IMR-90 (cell line): ENCODE data around the gene ZFAND6. TPM values are rescaled to one million over a fixed set of nuclear protein-coding genes. Genes with fewer than 3 reads are reported as not detected.

Experiments used
- ATAC-seq: fragments of 200-7000 bp; cut with Tn5 transposase; 2 replicates; pipeline ENCODE4 v1.9.1; 2020; ENCODE audit warnings: low read depth, mild to moderate bottlenecking, moderate library complexity
- BruUV-seq: library from RNA; stranded (reverse); fragments of 400-500 nt; replicated peaks from 2 replicates; lab custom pipeline; 2021; lab: Mats Ljungman, UMichigan
- CTCF ChIA-PET: fragments of 300-600 bp; formaldehyde crosslinking; extraction: SDS; loops from one replicate; lab custom pipeline; 2021; ENCODE audit warnings: antibody characterized with exemption; lab: Yijun Ruan, JAX
- POLR2A ChIA-PET: fragments of 300-600 bp; sonication (Branson Sonifier 250); formaldehyde crosslinking; loops from one replicate; lab custom pipeline; 2022; ENCODE audit warnings: antibody characterized with exemption; ENCODE audit not compliant: unreplicated experiment; lab: Charles Lee
- DNase-seq: peaks from one replicate; pipeline ENCODE4 v3.0.0; 2013
- H2AFZ ChIP-seq: replicated peaks from 2 replicates; pipeline ENCODE3; 2013; ENCODE audit warnings: low read length, mild to moderate bottlenecking; ENCODE audit not compliant: poor library complexity
- H2AK5ac ChIP-seq: 2 replicates; pipeline ENCODE4 v1.6.1; 2013; ENCODE audit warnings: low read depth, low read length, inconsistent platforms
- H2AK9ac ChIP-seq: replicated peaks from 2 replicates; pipeline ENCODE3; 2013; ENCODE audit warnings: mild to moderate bottlenecking, low read depth, low read length, moderate library complexity; ENCODE audit not compliant: poor library complexity
- H2BK120ac ChIP-seq: 2 replicates; pipeline ENCODE4 v1.6.1; 2013; ENCODE audit warnings: low read depth, low read length, inconsistent platforms
- H2BK15ac ChIP-seq: 3 replicates; pipeline ENCODE4 v1.6.1; 2013; ENCODE audit warnings: low read depth, low read length, inconsistent platforms
- H2BK20ac ChIP-seq: 2 replicates; pipeline ENCODE4 v1.6.1; 2013; ENCODE audit warnings: low read depth, mild to moderate bottlenecking, inconsistent platforms, low read length, moderate library complexity
- H2BK5ac ChIP-seq: 2 replicates; pipeline ENCODE4 v1.6.1; 2013; ENCODE audit warnings: mild to moderate bottlenecking, low read depth, low read length, inconsistent platforms; ENCODE audit not compliant: poor library complexity, severe bottlenecking
- H3K14ac ChIP-seq: replicated peaks from 2 replicates; pipeline ENCODE4 v1.6.1; 2013; ENCODE audit warnings: low read depth, low read length, inconsistent platforms
- H3K18ac ChIP-seq: 2 replicates; pipeline ENCODE4 v1.6.1; 2013; ENCODE audit warnings: low read depth, low read length, control low read depth
- H3K23ac ChIP-seq: 2 replicates; pipeline ENCODE4 v1.6.1; 2013; ENCODE audit warnings: low read depth, low read length, inconsistent platforms
- H3K27ac ChIP-seq: 2 replicates; pipeline ENCODE4 v1.5.1; 2013; ENCODE audit warnings: mild to moderate bottlenecking, control low read depth, low read length; ENCODE audit not compliant: insufficient read depth
- H3K27me3 ChIP-seq: 2 replicates; pipeline ENCODE4 v1.6.1; 2013; ENCODE audit warnings: low read length; ENCODE audit not compliant: control insufficient read depth, insufficient read depth
- H3K36me3 ChIP-seq: 2 replicates; pipeline ENCODE4 v1.6.1; 2013; ENCODE audit warnings: low read length, mixed read lengths; ENCODE audit not compliant: control insufficient read depth, insufficient read depth
- H3K4ac ChIP-seq: 2 replicates; pipeline ENCODE4 v1.6.1; 2013; ENCODE audit warnings: low read depth, low read length, inconsistent platforms
- H3K4me1 ChIP-seq: 2 replicates; pipeline ENCODE4 v1.6.1; 2013; ENCODE audit warnings: low read length, mixed read lengths; ENCODE audit not compliant: control insufficient read depth, insufficient read depth
- H3K4me2 ChIP-seq: 2 replicates; pipeline ENCODE4 v1.6.1; 2013; ENCODE audit warnings: low read depth, mild to moderate bottlenecking, control low read depth, low read length, moderate library complexity
- H3K4me3 ChIP-seq: 2 replicates; pipeline ENCODE4 v1.5.1; 2013; ENCODE audit warnings: low read depth, mild to moderate bottlenecking, control low read depth, low read length, moderate library complexity; ENCODE audit not compliant: insufficient read depth
- H3K56ac ChIP-seq: 2 replicates; pipeline ENCODE4 v1.6.1; 2013; ENCODE audit warnings: low read length, inconsistent platforms; ENCODE audit not compliant: insufficient read depth; ENCODE audit errors: extremely low read depth
- H3K79me1 ChIP-seq, 2 experiments: 2 replicates each; pipeline ENCODE4 v1.6.1; 2013; ENCODE audit warnings: low read length in 2 of 2, inconsistent platforms in 1 of 2, low read depth in 1 of 2
- H3K9ac ChIP-seq: 2 replicates; pipeline ENCODE4 v1.6.1; 2013; ENCODE audit warnings: low read depth, low read length, control low read depth
- H3K9me1 ChIP-seq: 2 replicates; pipeline ENCODE4 v1.6.1; 2013; ENCODE audit warnings: low read length, inconsistent platforms; ENCODE audit not compliant: insufficient read depth
- H3K9me3 ChIP-seq: 2 replicates; pipeline ENCODE4 v1.6.1; 2013; ENCODE audit warnings: low read length; ENCODE audit not compliant: control insufficient read depth, insufficient read depth
- H4K20me1 ChIP-seq: 2 replicates; pipeline ENCODE4 v1.6.1; 2013; ENCODE audit warnings: low read length, inconsistent platforms; ENCODE audit not compliant: insufficient read depth
- H4K5ac ChIP-seq: 2 replicates; pipeline ENCODE4 v1.6.1; 2013; ENCODE audit warnings: mild to moderate bottlenecking, low read depth, low read length, control low read depth
- H4K8ac ChIP-seq, 2 experiments: 2 replicates each; pipeline ENCODE4 v1.6.1; 2013; ENCODE audit warnings: low read depth in 2 of 2, low read length in 2 of 2, control low read depth in 1 of 2, inconsistent platforms in 1 of 2
- H4K91ac ChIP-seq: 2 replicates; pipeline ENCODE4 v1.6.1; 2013; ENCODE audit warnings: low read depth, low read length, inconsistent platforms; ENCODE audit not compliant: insufficient read depth
- BHLHE40 ChIP-seq: fragments of 150-350 bp; IDR thresholded peaks from 2 replicates; pipeline ENCODE4 v1.6.1; 2016; ENCODE audit warnings: mild to moderate bottlenecking, low read depth, low read length
- CEBPB ChIP-seq: IDR thresholded peaks from 2 replicates; pipeline ENCODE4 v1.6.1; 2012; ENCODE audit warnings: low read depth, low read length, improper control_type of control experiment
- CHD1 ChIP-seq: IDR thresholded peaks from 2 replicates; pipeline ENCODE4 v1.6.1; 2012; ENCODE audit warnings: low read depth, low read length, improper control_type of control experiment
- MAZ ChIP-seq: IDR thresholded peaks from 2 replicates; pipeline ENCODE4 v1.6.1; 2012; ENCODE audit warnings: low read depth, mild to moderate bottlenecking, low read length, improper control_type of control experiment, moderate library complexity, borderline replicate concordance
- MXI1 ChIP-seq: IDR thresholded peaks from 2 replicates; pipeline ENCODE4 v1.6.1; 2012; ENCODE audit warnings: low read depth, mild to moderate bottlenecking, low read length, moderate library complexity, borderline replicate concordance
- SMC3 ChIP-seq: fragments of 150-350 bp; IDR thresholded peaks from 2 replicates; pipeline ENCODE4 v1.6.1; 2016; ENCODE audit warnings: low read depth, mild to moderate bottlenecking, antibody characterized with exemption, low read length, moderate library complexity
- dilution Hi-C: fragments of 300-500 bp; cut with HindIII; formaldehyde crosslinking; loops from one replicate; pipeline ENCODE4 v1.14.3; 2018; ENCODE audit warnings: low sequenced_read_pairs; ENCODE audit not compliant: unreplicated experiment
- in situ Hi-C: fragments of 300-500 bp; cut with MboI; formaldehyde crosslinking; loops from 3 replicates; pipeline ENCODE4 v1.14.3; 2019; ENCODE audit warnings: low sequenced_read_pairs, inconsistent platforms, mixed read lengths
- intact Hi-C: fragments of 100-400 bp; cut with micrococcal nuclease; formaldehyde crosslinking; loops from 2 replicates; pipeline ENCODE4 v1.10.0; 2022
- polyA plus RNA-seq, 3 experiments: library from polyadenylated mRNA; depleted of rRNA; stranded (reverse); fragments of >200 nt; gene quantifications; 2 replicates each; pipeline ENCODE4 v1.2.3, GENCODE V29; 2012; ENCODE audit warnings: low replicate concordance in 1 of 3
- total RNA-seq: library from RNA; depleted of rRNA; stranded (reverse); fragments of >200 nt; gene quantifications from 2 replicates; pipeline ENCODE4 v1.2.3, GENCODE V29; 2012
- TF ChIP-seq, protein P1 (sequence below): fragments of 150-350 bp; IDR thresholded peaks from 2 replicates; pipeline ENCODE4 v1.6.1; 2017; ENCODE audit warnings: mild to moderate bottlenecking, antibody characterized with exemption, low read length, low read depth

The ZFAND6 gene
- total and polyA plus RNA-seq, 2 of the 4 experiments (the other 2 are of a cell fraction), result 77.5 to 96.4 TPM

DNA sequence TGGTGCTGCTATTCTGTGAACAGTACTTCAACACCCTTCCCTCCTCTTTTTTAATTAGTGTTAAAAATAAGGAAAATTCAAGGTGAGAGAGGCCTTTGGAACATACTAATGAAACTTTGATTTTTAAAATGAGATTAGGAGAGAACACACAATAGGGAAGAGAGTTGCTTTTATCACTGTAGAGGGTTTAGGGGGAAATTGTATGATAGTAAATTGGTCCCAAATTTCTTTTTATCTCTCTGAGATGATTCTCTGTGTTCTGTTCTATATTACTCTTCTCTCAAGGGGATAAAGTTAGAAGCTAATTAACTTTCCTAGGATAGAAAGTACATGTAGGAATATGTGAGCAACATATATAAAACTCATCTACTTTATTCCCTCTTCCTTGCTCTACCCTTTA lies 40.8 kb downstream of the ZFAND6 start:
- Histone ChIP-seq H4K91ac (no peak overlapping the region), H3K4ac (no peak overlapping the region), H3K4me2 (no peak overlapping the region), H2AFZ (no peak overlapping the region), H3K18ac (no peak overlapping the region), H3K79me1 (peaks cover 16 to 70% of the 10 kb centered on the region in 2 experiments; a peak in 3 of 4 replicates), H3K9me1 (peaks cover 5% of the 10 kb centered on the region; the same call in 1 of the 2 replicates), H3K23ac (no peak overlapping the region), H2AK9ac (no peak overlapping the region), H4K8ac (no peak overlapping the region), H4K20me1 (peaks cover 25% of the 10 kb centered on the region), H3K27ac (no peak overlapping the region), H2AK5ac (no peak overlapping the region), H3K9ac (no peak overlapping the region), H2BK15ac (no peak overlapping the region), H3K36me3 (peaks cover 10% of the 10 kb centered on the region), H3K9me3 (no peaks in the 10 kb centered on the region), H2BK20ac (no peak overlapping the region), H3K56ac (no peak overlapping the region), H2BK5ac (no peak overlapping the region), H3K4me3 (no peak overlapping the region), H4K5ac (no peak overlapping the region), H3K14ac (no peak overlapping the region), H2BK120ac (no peak overlapping the region), H3K27me3 (no peaks in the 10 kb centered on the region), H3K4me1 (peaks cover 6% of the 10 kb centered on the region)
- in situ Hi-C loops (no loop called here), dilution Hi-C loops (no loop called here), intact Hi-C loops (no loop called here)
- no peak for DNase-seq
- no peak for TF ChIP-seq CHD1
- no peak for TF ChIP-seq CEBPB
- TF ChIP-seq SMC3, result no peak
- TF ChIP-seq, protein P1, sequence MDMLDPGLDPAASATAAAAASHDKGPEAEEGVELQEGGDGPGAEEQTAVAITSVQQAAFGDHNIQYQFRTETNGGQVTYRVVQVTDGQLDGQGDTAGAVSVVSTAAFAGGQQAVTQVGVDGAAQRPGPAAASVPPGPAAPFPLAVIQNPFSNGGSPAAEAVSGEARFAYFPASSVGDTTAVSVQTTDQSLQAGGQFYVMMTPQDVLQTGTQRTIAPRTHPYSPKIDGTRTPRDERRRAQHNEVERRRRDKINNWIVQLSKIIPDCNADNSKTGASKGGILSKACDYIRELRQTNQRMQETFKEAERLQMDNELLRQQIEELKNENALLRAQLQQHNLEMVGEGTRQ, result no peak
- no peak for TF ChIP-seq MXI1
- no peak for TF ChIP-seq BHLHE40
- TF ChIP-seq MAZ, result no peak
- ChIA-PET POLR2A (no interaction called here), CTCF (no interaction called here)
- ATAC-seq, result no peak
- no TSS peak for BruUV-seq
